Metanephros (tissue), 2 donors: ENCODE measurements around the gene XPR1. TPM values are rescaled to one million over a fixed set of nuclear protein-coding genes. Genes with fewer than 3 reads are reported as not detected.

Source experiments
- small RNA-seq: library from RNA; depleted of rRNA; stranded (forward); fragments of <200 nt; gene quantifications from one replicate; pipeline ENCODE3, GENCODE V24; 2014; ENCODE audit warnings: low replicate concordance
- total RNA-seq: library from RNA; depleted of rRNA; stranded (reverse); fragments of >200 nt; gene quantifications from one replicate; pipeline ENCODE4 v1.2.3, GENCODE V29; 2014

XPR1 gene
- total RNA-seq, result 25.4 TPM

DNA sequence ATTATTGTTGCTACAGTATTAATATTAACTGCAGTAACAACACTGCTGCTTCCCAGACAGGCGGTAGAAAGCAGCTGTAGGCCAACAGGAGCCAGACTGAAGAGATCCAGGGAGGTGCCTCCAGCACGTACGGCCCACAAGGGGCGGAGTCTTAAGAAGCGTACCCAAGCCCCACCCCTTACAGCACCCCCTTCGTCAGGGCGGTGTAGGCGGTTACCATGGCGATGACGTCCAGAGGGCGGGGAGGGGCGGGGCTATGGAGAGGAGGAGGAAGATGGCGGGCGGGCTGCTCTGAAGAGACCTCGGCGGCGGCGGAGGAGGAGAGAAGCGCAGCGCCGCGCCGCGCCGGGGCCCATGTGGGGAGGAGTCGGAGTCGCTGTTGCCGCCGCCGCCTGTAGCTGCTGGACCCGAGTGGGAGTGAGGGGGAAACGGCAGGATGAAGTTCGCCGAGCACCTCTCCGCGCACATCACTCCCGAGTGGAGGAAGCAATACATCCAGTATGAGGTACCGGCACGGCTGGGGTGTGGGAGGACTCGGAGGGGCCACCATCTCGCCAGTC is at the start of gene XPR1:
XPR1 (plus strand) TSS at position 257 of the 560 bp plus-strand sequence; CDS start at position 437, 180 bp downstream.

DNA sequence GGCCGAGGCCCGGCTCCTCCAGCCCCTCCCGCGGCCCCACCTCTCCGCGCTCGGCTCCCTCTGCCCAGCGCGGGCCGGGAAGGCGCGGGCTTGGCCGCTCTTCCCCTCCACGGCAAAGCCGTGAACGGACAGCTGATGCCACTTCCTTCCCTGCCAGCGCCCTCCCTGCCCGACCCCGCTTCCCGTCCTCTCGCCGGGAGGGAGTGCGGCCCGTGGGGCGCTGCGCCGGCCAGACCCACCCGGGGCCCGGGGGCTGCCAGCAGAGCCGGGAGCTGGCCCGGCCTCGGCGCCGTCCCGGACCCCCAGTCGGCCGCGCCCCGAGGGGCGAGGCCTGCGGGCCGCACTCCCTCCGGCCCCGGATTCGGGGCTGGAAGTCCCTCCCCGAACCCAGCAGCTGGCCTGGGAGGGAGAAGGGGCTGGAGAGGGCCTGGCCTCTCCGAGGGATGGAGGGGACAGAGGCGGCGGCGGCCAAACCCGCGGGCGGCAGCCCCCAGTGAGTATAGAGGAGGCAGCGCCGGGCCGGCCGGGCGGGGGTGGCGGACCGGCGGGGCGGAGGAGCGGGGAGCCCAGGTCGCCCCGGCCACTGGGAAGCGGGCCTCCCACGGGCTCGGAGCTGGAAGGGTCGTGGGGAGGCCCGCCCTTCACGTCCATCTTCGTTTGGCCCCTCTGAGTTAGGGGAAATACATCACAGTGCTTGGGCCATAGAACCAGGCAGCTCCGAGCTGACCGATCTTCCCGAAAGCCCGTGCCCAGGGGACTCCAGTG is 281.2 kb downstream of the XPR1 start, which contains the start of gene KIAA1614:
KIAA1614 (plus strand) TSS at position 97 of the 765 bp plus-strand sequence; CDS start at position 444, 347 bp downstream.

Small RNAs within 50 kb of the gene (small RNA-seq; reads per million reads assigned to genes)
- gene RF00026, result not detected

Other genes starting within 250 kb of the XPR1 start
- gene ACBD6, start 129.4 kb upstream of the XPR1 start, total RNA-seq, result 54.5 TPM
- gene OVAAL, start 73.1 kb upstream of the XPR1 start, total RNA-seq, result not detected